ENCODE data around the gene LYPD1. TPM values are rescaled to one million over a fixed set of nuclear protein-coding genes. Genes with fewer than 3 reads are reported as not detected.

LYPD1 gene
- total RNA-seq, 1 experiment from 2014 or later: 5.1 TPM

- CTCF ChIA-PET: no interaction called here
Measured at GRCh38 chr2:132595693-132596092, 74.3 kb downstream of the LYPD1 start.

GRCh38 chr2:132595186-132595585, 74.8 kb downstream of the LYPD1 start:
- H3F3A ChIP-seq (ENCODE audit: insufficient read depth, low read depth): no peaks in the 10 kb centered on the region; the same call in 1 of the 2 replicates
- no peaks in the 10 kb centered on the region; the same call in none of the 2 replicates for H4K20me1 ChIP-seq (ENCODE audit: insufficient read depth)
- H3K4me3 ChIP-seq: no peak overlapping the region
- TF ChIP-seq EZH2 (IDR thresholded peaks at IDR 0.05; ENCODE audit: low read depth): no peak
- POLR2A ChIA-PET (ENCODE audit: unreplicated experiment): no interaction called here
- no peak for DNase-seq
- no peak overlapping the region for H3K27ac ChIP-seq
- intact Hi-C loops (cut with micrococcal nuclease; ENCODE audit: unreplicated experiment): no loop called here
- H3K36me3 ChIP-seq (ENCODE audit: low read depth): 0 out of 2 replicates have a peak, but pooled peaks cover 4% of the 10 kb centered on the region
- H3K9me2 ChIP-seq (ENCODE audit: insufficient read depth): no peaks in the 10 kb centered on the region
- H3K9me3 ChIP-seq (ENCODE audit: insufficient read depth, low read depth): no peaks in the 10 kb centered on the region
- no peak overlapping the region for H3K4me2 ChIP-seq
- H3K4me1 ChIP-seq (replicated peaks; ENCODE audit: insufficient read depth): no peaks in the 10 kb centered on the region
- no peaks in the 10 kb centered on the region for H3K27me3 ChIP-seq (ENCODE audit: insufficient read depth, low read depth)
- no TSS peak for BruUV-seq (replicated peaks)
- CTCF ChIA-PET: no interaction called here
- H3K79me2 ChIP-seq (ENCODE audit: low read depth): peaks cover 25% of the 10 kb centered on the region; the same call in 1 of the 2 replicates
- H2AFZ ChIP-seq: no peak overlapping the region

More at GRCh38 chr2:132595693-132596092, 74.3 kb downstream of the LYPD1 start:
- POLR2A ChIA-PET (ENCODE audit: unreplicated experiment): no interaction called here
- H4K20me1 ChIP-seq (ENCODE audit: insufficient read depth): no peaks in the 10 kb centered on the region; the same call in 1 of the 2 replicates
- H3K4me3 ChIP-seq: no peak overlapping the region
- intact Hi-C loops (cut with micrococcal nuclease; ENCODE audit: unreplicated experiment): no loop called here
- no peaks in the 10 kb centered on the region for H3K9me3 ChIP-seq (ENCODE audit: insufficient read depth, low read depth)
- H3K4me1 ChIP-seq (replicated peaks; ENCODE audit: insufficient read depth): no peaks in the 10 kb centered on the region
- H3K79me2 ChIP-seq (ENCODE audit: low read depth): peaks cover 21% of the 10 kb centered on the region; the same call in 1 of the 2 replicates
- 0 out of 2 replicates have a peak, but pooled peaks cover 4% of the 10 kb centered on the region for H3K36me3 ChIP-seq (ENCODE audit: low read depth)
- H3K27ac ChIP-seq: no peak overlapping the region
- BruUV-seq (replicated peaks): no TSS peak
- no peaks in the 10 kb centered on the region for H3K27me3 ChIP-seq (ENCODE audit: insufficient read depth, low read depth)
- H2AFZ ChIP-seq: no peak overlapping the region
- no peaks in the 10 kb centered on the region for H3K9me2 ChIP-seq (ENCODE audit: insufficient read depth)
- no peaks in the 10 kb centered on the region; the same call in 1 of the 2 replicates for H3F3A ChIP-seq (ENCODE audit: insufficient read depth, low read depth)
- no peak for TF ChIP-seq EZH2 (IDR thresholded peaks at IDR 0.05; ENCODE audit: low read depth)
- TF ChIP-seq CTCF (conservative IDR thresholded peaks at IDR 0.05): no peak
- DNase-seq: no peak
- no peak overlapping the region for H3K4me2 ChIP-seq

All from PC-9 (cell line).